NT2/D1 (cell line): ENCODE results near the gene AMH.

ENCODE experiments used
- YY1 ChIP-seq: IDR thresholded peaks from 2 replicates; pipeline ENCODE4 v1.6.1; 2011; ENCODE audit not compliant: insufficient read length, insufficient read depth
- ZNF274 ChIP-seq: IDR thresholded peaks from 2 replicates; pipeline ENCODE4 v1.6.1; 2011; ENCODE audit warnings: mild to moderate bottlenecking, low read depth, low read length

- TF ChIP-seq ZNF274 (no peak), YY1 (no peak)
Observed at GRCh38 chr19:2230807-2231533, 18.2 kb upstream of the AMH start.
